ENCODE results near the gene TRIM41.
"Not testable (repeated sequence)": the region's sequence is repeated elsewhere in the genome, so short reads cannot be mapped to it uniquely, and the experiment has no call there.

Gene TRIM41
- 10.1 to 40.5 (median 24.0) reads per million in 18 experiments for total RNA-seq

- DNase-seq, result peak; percentile 98 to 99
These were observed at the start of gene TRIM41 for GRCh38 chr5:181223058-181223728. TRIM41 (plus strand) TSS chr5:181223281; CDS start chr5:181224000, 719 bp downstream.

DNA sequence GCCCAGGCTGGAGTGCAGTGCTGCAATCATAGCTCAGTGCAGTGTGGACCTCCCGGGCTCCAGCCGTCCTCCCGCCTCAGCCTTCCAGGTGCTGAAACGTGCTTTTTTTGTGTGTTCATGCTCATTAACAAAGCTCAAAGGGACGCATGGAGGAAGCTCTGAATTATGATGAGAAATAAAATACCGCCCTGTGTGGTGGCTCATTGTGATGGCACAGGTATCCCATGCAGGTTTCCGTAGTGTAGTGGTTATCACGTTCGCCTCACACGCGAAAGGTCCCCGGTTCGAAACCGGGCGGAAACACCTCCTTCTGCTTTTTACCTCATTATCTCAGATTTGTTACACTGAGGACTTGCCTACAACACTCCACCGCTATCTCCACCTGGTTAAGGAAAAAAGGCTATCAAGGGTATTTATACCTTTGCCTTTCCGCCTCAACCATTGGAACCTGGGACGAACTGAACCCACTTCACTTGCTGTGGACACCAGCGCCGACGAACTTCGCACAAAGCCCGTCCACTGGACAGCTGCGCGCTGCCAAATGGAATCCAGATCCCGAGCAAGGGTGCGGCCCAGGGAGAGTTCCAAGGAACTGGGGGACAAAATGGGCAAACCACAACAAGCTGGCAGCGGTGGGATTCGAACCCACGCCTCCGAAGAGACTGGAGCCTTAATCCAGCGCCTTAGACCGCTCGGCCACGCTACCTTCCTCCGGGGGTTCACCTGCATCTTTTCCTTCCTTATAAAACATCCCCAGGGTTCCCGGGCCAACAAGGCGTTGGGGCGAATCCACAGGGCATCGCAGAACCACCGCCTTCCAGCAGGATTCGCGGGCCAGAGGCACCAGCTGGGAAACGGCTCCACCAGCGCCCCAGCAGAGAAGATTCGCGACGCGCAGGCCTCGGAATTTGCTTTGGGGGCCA lies 49.4 kb upstream of the TRIM41 start:
- no peak for DNase-seq

- no peak for DNase-seq
These were observed 46.7 kb upstream of the TRIM41 start for GRCh38 chr5:181176254-181176952.

GRCh38 chr5:181177559-181177958 lies 45.5 kb upstream of the TRIM41 start:
- DNase-seq, result not testable (repeated sequence)

- peak; percentile 56 to 68 for DNase-seq
These were observed 41.2 kb upstream of the TRIM41 start for GRCh38 chr5:181181650-181182565.

GRCh38 chr5:181182651-181183050 lies 40.4 kb upstream of the TRIM41 start:
- no peak for DNase-seq

DNA sequence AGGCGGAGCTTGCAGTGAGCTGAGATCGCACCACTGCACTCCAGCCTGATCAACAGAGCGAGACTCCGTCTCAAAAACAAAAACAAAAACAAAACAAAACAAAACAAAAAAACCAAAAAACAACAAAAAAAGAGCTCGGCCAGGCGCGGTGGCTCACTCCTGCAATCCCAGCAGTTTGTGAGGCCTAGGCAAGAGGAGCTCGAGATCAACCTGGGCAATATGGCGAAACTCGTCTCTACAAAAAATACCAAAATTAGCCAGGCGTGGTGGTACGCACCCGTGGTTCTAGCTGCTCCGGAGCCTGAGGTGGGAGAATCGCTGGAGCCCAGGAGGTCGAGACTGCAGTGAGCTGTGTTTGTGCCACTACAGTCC lies 38.2 kb upstream of the TRIM41 start:
- DNase-seq, result no peak

- no peak for DNase-seq
These were observed 37.5 kb upstream of the TRIM41 start for GRCh38 chr5:181185560-181185959.

- no peak for DNase-seq
These were observed 37.1 kb upstream of the TRIM41 start for GRCh38 chr5:181186022-181186421.

DNA sequence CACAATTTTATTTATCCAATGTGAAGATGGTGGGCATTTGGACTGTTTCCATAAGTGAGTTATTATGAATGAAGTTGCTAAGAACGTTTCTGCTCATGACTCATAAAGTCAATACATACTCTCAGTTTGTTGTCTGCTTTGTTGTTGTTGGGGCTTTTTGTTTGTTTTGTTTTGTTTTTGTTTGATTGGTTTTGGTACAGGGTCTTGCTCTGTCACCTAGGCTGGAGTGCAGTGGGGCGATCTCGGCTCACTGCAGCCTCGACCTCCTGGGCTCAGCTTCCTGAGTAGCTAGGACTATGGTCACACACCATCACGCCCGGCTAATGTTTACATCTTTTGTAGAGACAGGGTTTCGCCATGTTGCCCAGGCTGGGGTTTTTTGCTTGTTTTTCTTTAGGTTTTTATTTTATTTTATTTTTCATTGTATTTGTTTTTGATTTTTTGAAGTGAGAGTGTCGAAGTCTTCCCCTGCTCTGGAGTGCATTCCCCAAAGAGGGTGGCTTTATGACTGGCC lies 36.0 kb upstream of the TRIM41 start:
- DNase-seq, result no peak

DNA sequence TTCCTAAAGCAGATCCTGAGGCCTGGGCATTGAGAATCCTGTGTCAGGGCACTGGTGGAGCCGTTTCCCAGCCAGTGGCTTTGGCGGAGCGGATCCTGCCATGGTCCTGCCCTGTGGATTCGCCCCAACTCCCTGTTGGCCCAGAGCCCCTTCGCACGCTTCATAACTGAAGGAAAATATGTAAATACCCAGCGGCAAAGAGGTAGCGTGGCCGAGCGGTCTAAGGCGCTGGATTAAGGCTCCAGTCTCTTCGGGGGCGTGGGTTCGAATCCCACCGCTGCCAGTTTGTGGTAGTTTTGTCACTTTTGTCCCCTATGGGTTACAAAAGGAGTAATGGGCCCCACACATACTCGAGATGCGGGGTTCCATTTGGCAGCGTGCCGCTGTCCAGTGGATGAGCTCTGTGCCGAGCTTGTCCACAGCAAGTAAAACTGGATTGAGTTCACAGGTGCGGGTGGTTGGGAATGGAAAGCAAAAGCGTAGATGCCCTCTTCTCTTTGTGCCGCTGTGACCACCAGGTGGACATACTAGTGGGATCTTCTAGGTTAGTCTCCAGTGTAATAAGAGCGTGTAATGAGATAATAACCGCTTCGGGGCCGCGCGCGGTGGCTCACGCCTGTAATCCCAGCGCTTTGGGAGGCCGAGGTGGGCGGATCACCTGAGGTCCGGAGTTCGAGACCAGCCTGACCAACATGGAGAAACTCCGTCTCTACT lies 35.4 kb upstream of the TRIM41 start:
- peak; percentile 55 to 70 for DNase-seq

- DNase-seq, result peak; percentile 84 to 85
These were observed 34.2 kb upstream of the TRIM41 start for GRCh38 chr5:181188700-181189362.

DNA sequence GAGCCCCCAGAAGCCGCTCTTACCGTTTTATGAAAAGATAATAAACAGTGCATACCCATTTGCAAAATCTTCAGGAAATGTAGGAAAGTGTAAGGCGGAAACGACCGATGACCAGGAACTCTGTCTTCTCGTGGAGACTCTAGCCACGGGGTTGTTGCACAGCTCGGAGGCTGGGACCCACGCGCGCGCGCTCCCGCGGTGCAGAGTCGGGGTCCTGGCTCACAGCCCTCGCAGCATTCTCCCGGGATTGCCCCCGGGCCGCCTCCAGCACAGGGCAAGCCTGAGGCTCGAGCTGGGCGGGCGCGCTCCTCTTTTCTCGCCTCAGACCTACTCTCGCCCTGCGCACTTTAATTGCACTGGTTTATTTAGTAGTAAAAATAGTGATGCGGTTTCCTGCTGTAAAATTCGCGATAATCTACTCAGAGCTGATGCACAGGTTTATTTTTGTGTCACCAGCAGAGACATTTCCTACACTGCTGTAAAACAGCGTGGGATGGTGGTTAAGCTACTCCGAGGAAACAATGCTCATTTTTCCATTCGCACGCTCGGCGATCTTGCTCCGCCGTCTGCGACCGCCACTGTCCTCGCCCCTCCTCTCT lies 33.6 kb upstream of the TRIM41 start:
- DNase-seq, result peak; percentile 29 to 55

- no peak for DNase-seq
These were observed 32.9 kb upstream of the TRIM41 start for GRCh38 chr5:181189962-181190710.

DNA sequence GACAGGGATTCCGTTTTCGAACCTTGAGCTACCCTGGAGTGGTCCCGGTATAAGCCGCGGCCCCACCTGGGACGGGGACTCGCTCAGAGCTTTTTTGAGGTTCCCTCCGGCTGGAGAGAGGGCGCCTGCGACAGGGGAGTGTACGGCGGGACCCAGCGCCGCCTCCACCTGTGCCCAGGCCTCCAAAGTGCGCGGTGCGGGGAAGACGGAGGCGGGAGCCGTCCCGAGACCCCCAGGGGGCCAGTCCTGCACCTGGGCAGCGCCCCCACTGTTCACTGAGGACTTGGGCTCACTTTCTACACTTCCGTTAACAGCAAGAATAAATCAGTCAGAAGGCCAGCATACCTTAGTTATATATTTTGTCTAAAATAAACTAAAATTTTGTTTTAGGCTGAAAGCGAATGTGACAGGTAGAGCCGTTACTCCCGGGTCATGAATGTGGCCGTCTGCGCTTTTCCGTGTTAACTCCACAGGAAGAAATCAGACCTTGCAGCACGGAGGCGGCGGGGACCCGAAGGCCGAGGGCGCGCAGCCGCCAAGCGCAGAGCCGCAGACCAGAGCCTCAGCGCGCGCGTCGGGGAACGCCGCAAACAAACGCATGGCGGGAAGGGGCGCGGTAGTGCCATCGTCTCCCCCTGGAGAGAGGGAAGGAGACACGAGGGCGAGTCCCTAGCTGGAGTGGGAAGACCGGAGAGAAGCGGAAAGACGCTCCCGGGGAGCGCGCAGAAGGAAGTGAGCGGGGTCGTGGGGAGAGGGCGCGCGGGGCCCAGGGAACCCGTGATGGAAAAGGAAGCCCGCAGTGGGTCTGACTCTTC lies 32.2 kb upstream of the TRIM41 start:
- DNase-seq, result peak in 1 of 2 donors; percentile 58

DNA sequence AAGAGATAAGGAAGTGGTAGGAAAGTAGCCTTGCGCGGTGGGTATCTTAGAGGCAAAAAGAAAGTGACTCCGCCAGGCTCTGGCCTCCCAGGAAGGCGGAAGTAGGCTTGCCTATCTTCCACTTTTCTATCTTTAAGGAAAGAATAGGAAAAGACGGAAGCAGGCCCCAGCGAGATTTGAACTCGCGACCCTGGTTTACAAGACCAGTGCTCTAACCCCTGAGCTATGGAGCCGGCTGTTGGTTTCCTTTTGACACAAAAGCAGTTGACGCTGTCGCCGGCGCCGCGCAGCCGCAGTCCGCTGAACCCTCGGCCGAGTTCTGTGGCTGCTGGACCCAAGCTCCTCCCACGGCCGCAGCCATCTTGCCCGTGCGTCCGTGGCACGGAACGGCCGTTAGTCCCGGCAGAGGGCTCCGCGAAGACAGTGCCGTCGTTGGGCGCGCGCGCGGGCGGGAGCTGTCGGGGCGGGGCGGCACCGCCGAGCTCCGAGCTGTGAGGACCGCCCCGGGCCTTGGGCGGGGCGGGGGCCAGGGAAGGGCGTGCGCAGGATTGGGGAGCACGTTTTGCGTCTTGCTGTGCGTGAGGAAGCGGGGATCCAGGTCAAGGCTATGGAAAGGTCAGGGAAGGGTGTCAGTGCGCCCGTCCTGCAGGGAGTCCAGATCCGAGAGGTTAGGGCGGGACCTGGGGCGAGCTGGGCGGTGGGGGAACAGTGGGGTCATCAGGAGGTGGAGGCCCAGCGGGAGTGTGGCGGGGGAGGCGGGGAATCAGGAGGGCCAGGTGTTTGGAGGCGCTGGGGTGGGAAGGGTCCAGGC lies 31.4 kb upstream of the TRIM41 start:
- peak; percentile 98 to 99 for DNase-seq

- DNase-seq, result no peak
These were observed 30.6 kb upstream of the TRIM41 start for GRCh38 chr5:181192337-181193046.

Data from inflammatory macrophage (primary cell).